DND-41 (cell line): Measurements from ENCODE around the gene CIRBP.
A peak's percentile ranks its signal among the peaks of the same experiment; 100 is the strongest.

Experiments
- ATAC-seq: fragments of 200-7000 bp; cut with Tn5 transposase; 3 replicates; pipeline ENCODE4 v1.9.1; 2021; ENCODE audit warnings: low read depth; ENCODE audit not compliant: insufficient read depth
- DNase-seq: peaks from one replicate; pipeline ENCODE4 v3.0.0-alpha.2; 2020
- H2AFZ ChIP-seq: 2 replicates; pipeline ENCODE4 v1.6.0; 2012; ENCODE audit warnings: low read depth, low read length
- H3K27ac ChIP-seq: 2 replicates; pipeline ENCODE4 v1.5.1; 2012; ENCODE audit warnings: low read length, inconsistent platforms
- H3K27me3 ChIP-seq: fragments of 200-600 bp; sonication (generic); 2 replicates; pipeline ENCODE4 v1.6.0; 2012; ENCODE audit warnings: low read length, mild to moderate bottlenecking, inconsistent platforms; ENCODE audit not compliant: insufficient read depth, poor library complexity
- H3K36me3 ChIP-seq: 2 replicates; pipeline ENCODE4 v1.5.1; 2012; ENCODE audit warnings: low read length, inconsistent platforms; ENCODE audit not compliant: insufficient read depth
- H3K4me1 ChIP-seq: 2 replicates; pipeline ENCODE4 v1.5.1; 2012; ENCODE audit warnings: mild to moderate bottlenecking, low read length; ENCODE audit not compliant: insufficient read depth
- H3K4me2 ChIP-seq: 2 replicates; pipeline ENCODE4 v1.6.0; 2012; ENCODE audit warnings: mild to moderate bottlenecking, moderate library complexity, low read length, inconsistent platforms; ENCODE audit not compliant: insufficient read depth
- H3K4me3 ChIP-seq, 2 experiments: fragments of 200-600 bp in 1 of 2; shearing (Covaris generic) in 1 of 2; 2 replicates each; pipeline ENCODE4 v1.5.1; 2012 to 2016; ENCODE audit warnings: inconsistent platforms in 2 of 2, low read length in 2 of 2, mild to moderate bottlenecking in 2 of 2, low read depth in 1 of 2, moderate library complexity in 1 of 2
- H3K79me2 ChIP-seq: 2 replicates; pipeline ENCODE4 v1.6.0; 2012; ENCODE audit warnings: low read length, inconsistent platforms; ENCODE audit not compliant: insufficient read depth
- H3K9ac ChIP-seq: 2 replicates; pipeline ENCODE4 v1.6.0; 2012; ENCODE audit warnings: low read depth, mild to moderate bottlenecking, inconsistent platforms, low read length, moderate library complexity
- H3K9me3 ChIP-seq: 2 replicates; pipeline ENCODE4 v1.5.1; 2012; ENCODE audit warnings: low read length, moderate library complexity, mild to moderate bottlenecking, inconsistent platforms; ENCODE audit not compliant: insufficient read depth, severe bottlenecking
- H4K20me1 ChIP-seq: 2 replicates; pipeline ENCODE4 v1.6.0; 2012; ENCODE audit warnings: low read length; ENCODE audit not compliant: insufficient read depth
- CTCF ChIP-seq: IDR thresholded peaks from 2 replicates; pipeline ENCODE4 v1.5.1; 2012; ENCODE audit warnings: borderline replicate concordance, low read length, moderate library complexity, mild to moderate bottlenecking; ENCODE audit not compliant: poor library complexity, severe bottlenecking; ENCODE audit errors: extremely low read depth
- EZH2 ChIP-seq: IDR thresholded peaks from 3 replicates; pipeline ENCODE4 v1.6.1; 2012; ENCODE audit warnings: borderline replicate concordance, low read depth, mild to moderate bottlenecking, moderate library complexity, low read length, inconsistent platforms; ENCODE audit not compliant: severe bottlenecking

The CIRBP gene

GRCh38 chr19:1260749-1261537 is 8.2 kb upstream of the CIRBP start:
- ATAC-seq (peak; percentile 85), DNase-seq (peak; percentile 98)
- Histone ChIP-seq H3K9me3 (no peaks in the 10 kb centered on the region), H3K9ac (peak overlapping the region; percentile 78), H3K27ac (peak overlapping the region; percentile 87), H4K20me1 (peaks cover 8% of the 10 kb centered on the region), H2AFZ (peak overlapping the region; percentile 74), H3K36me3 (peaks cover 23% of the 10 kb centered on the region), H3K4me3 (peak overlapping the region; percentile 47 to 71; a peak in 3 of 4 replicates), H3K79me2 (peaks cover 6% of the 10 kb centered on the region), H3K4me1 (peaks cover 56% of the 10 kb centered on the region), H3K4me2 (peak overlapping the region; percentile 92), H3K27me3 (no peaks in the 10 kb centered on the region)
- TF ChIP-seq EZH2: no peak

- H3K4me1 ChIP-seq: peaks cover 58% of the 10 kb centered on the region
- H3K4me3 ChIP-seq: peak overlapping the region; percentile 47 to 71; a peak in 3 of 4 replicates
- H3K36me3 ChIP-seq: peaks cover 20% of the 10 kb centered on the region
- H3K27me3 ChIP-seq: no peaks in the 10 kb centered on the region
- peaks cover 7% of the 10 kb centered on the region; the same call in 1 of the 2 replicates for H4K20me1 ChIP-seq
- no peaks in the 10 kb centered on the region for H3K9me3 ChIP-seq
- no peak for DNase-seq
- H3K9ac ChIP-seq: peak overlapping the region; percentile 78
- peak overlapping the region; percentile 92 for H3K4me2 ChIP-seq
- peaks cover 5% of the 10 kb centered on the region for H3K79me2 ChIP-seq
- no peak overlapping the region for H2AFZ ChIP-seq
- peak overlapping the region; percentile 87 for H3K27ac ChIP-seq
- ATAC-seq: no peak
- no peak for TF ChIP-seq EZH2
- TF ChIP-seq CTCF: peak; percentile 43
These were observed 7.7 kb upstream of the CIRBP start for GRCh38 chr19:1261538-1261797.

- TF ChIP-seq EZH2 (no peak), CTCF (no peak)
- Histone ChIP-seq H3K27ac (peak overlapping the region; percentile 87), H3K9me3 (no peaks in the 10 kb centered on the region), H3K4me1 (peaks cover 58% of the 10 kb centered on the region), H3K36me3 (peaks cover 14% of the 10 kb centered on the region), H3K4me2 (peak overlapping the region; percentile 92), H2AFZ (no peak overlapping the region), H3K79me2 (peaks cover 2% of the 10 kb centered on the region; the same call in 1 of the 2 replicates), H4K20me1 (peaks cover 1% of the 10 kb centered on the region; the same call in 1 of the 2 replicates), H3K27me3 (peaks cover 3% of the 10 kb centered on the region), H3K9ac (peak overlapping the region; percentile 78), H3K4me3 (peak overlapping the region in 1 of 2 experiments; percentile 71; a peak in 3 of 4 replicates)
- ATAC-seq (no peak), DNase-seq (no peak)
These were observed 7.1 kb upstream of the CIRBP start for GRCh38 chr19:1261798-1262622.
